Measurements from ENCODE around the gene IGFBP1.

IGFBP1 gene

GRCh38 chr7:45881759-45882464 lies 6.4 kb upstream of the IGFBP1 start:
- DNase-seq, result no peak

DNA sequence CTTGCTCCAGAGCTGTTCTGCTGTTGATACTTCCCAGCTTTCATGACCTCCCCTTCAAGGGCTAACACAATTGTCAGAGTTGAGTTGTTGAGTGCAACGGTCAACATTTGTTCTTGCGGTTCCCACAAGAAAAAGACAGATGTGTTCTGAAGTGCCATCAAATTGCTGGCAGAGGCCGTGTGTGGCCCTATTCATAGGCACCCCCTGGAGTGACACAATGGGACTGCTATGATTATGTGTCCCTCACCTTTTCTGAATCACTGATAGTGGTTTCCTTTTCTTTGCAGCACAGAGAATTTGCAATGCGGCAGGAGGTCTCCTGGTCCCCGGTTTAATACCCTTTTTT lies 5.8 kb upstream of the IGFBP1 start:
- DNase-seq, result no peak

DNA sequence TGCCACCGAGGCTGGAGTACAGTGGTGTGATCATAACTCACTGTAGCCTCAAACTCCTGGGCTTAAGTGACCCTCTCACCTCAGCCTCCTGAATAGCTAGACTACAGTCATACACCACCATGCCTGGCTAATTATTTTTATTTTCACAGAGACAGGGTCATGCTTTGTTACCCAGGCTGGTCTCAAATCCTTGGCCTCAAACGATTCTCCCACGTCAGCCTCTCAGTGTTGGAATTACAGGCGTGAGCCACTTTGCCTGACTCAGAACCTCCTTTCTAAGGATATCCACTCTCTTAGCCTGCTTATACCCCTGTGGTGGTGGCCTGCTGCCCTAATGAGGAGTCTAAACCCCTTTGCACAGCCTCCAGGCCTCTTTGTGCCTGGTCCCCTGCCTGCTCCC lies 4.2 kb upstream of the IGFBP1 start:
- DNase-seq, result no peak

DNA sequence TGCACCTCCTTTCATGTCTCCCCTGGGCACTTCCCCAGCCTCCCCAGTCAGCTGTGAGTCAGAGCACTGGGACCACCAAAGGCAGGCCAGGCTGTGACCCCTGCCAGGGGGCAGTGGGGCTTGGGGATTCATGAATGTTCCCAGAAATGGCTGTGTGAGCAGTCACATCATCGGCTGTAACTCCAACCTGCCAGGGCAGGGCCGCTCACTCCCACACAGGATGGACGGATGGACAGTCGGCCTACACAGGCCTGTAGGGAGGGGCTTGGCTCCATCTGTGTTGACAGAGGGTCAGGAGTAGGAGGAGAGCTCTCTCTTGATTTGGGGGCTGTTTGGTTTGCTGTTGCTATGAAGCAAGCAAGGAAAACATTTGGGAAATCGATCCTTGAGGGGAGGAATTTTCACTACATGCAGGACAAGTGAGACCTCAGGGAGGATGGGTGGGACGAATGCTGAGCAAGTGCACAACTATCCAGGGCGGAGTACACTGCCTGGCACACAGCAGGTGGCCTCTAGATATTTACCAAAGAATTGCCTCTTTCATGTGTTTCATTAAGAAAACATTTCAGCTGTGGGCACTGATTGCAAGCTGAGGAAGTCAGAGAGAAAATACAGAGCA lies 2.9 kb upstream of the IGFBP1 start:
- no peak for DNase-seq

GRCh38 chr7:45886931-45887667 lies 1.2 kb upstream of the IGFBP1 start:
- no peak for DNase-seq

- DNase-seq, result no peak
Observed at GRCh38 chr7:45888993-45889366, 692 bp downstream of the IGFBP1 start.

GRCh38 chr7:45889367-45890067 lies 1.2 kb downstream of the IGFBP1 start:
- DNase-seq, result no peak

- DNase-seq, result no peak
Observed at GRCh38 chr7:45890125-45890901, 2.0 kb downstream of the IGFBP1 start.

DNA sequence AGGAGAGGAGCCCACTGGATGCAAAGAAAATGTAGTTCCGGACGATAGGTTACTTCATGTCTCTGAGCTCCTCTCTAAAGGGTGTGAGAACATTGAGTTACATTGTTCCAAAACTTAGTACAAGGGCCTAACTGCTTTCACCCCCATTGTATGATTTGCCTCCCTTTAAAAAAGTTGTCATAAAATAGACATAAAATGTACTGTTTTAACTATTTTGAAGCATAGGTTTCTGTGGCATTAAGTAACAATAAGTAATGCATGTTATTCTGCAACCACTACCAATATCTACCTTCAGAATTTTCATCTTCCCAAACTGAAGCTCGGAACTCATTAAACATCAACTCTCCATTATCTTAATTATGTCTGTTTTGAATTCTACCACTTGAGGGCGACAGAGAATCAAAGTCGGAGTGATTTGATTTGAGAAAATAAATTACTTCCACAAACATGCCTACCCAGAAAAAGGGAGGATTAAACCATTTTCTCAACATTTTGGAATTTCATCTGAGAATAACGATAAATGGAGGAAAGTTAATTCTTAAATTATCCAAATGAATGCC lies 2.7 kb downstream of the IGFBP1 start:
- DNase-seq, result peak; percentile 56

DNA sequence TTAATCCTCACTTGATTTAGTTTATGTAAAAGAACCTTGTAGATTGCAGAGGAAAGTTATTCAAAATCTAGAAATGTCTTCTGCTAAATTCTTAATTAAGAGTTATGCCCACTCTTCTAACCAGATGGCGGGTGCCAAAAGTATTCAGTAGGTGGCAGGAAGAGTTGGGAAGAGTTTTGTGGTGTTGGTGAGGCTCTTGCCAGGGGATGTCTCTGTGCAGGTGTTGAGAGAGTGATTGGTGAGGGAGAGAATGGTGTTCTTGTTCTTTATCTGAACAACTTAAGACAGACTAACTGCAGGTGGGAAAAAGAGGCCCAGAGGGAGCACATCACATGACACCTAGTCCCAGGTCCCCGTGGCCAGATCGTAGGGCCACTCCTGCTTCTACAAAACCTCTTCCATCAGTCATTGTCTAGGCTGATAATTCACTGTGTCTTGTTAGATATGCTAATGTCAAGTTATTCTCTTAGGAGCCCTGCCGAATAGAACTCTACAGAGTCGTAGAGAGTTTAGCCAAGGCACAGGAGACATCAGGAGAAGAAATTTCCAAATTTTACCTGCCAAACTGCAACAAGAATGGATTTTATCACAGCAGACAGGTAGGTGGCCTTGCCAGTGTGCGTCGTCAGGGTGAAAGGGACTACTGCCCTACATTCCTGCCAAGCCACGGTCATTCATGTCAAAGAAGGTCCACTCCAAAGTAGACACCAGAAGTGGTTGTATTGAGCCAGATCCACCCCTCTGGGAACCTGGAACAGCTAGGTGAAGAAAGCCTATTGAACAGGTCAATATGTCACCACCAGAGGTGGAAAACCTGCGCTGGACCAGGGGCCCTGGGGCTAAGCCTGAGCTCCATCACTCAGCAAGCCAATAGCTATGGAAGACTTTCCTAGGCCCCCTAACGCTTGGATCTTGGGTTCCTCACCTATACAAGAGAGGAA lies 3.4 kb downstream of the IGFBP1 start:
- no peak for DNase-seq

DNA sequence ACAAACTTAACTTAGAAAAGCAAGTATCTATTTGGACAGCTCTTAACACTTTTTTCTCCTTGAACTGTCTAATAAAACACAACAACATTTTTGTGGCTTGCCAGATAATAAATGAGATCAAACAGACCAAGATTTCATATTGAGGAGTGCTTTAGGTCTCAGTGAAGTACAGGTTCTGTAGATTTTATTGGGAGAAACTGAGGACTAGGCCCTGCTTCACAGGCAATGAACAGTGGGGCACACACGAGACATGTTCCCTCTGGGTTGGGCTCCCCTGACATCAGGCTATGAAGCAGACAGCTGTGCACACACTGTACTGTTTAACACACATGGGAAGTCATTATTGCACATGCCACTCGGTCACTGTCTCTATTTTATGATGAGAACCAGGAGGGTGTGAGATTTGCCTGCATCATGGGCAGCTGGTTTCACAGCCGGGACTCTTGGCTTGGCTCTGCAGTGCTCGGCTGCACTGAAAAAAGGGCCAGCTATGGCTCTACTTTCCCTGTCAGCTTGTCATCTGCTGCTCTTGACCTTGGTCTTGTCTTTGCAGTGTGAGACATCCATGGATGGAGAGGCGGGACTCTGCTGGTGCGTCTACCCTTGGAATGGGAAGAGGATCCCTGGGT lies 4.2 kb downstream of the IGFBP1 start:
- no peak for DNase-seq

GRCh38 chr7:45893374-45893995 lies 5.2 kb downstream of the IGFBP1 start:
- DNase-seq, result no peak

DNA sequence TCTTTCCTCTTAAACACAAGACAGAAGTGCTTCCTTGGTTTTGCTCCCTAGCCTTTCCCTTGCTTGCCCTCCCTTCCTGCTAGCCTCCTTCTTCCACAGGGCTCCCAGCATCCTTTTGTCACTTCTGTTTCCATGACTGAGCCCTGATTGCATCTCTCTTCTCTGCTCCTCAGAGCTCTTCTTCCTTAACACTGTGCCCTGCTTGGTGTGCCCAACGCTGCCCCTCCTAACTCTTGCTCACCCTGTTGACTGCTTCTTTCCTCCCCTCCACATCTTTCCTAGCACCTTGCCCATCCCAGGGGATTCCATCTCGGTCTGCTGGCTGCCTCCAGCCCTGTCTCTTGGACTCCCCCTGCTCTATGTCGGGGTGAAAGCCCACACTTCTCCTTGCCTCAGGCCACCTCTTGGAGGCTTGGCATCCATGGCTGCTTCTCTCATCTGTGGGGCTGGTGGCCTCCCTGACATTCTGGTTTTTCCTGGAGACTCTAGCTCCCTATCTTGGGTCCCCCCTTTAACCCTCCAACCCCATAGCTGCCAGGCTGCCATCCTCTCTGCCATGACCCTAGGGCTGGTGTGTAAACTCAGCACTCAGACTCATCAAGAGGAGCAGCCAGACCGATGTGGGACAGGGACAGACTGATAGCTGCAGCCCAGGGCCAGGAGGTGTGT lies 5.8 kb downstream of the IGFBP1 start:
- no peak for DNase-seq

DNA sequence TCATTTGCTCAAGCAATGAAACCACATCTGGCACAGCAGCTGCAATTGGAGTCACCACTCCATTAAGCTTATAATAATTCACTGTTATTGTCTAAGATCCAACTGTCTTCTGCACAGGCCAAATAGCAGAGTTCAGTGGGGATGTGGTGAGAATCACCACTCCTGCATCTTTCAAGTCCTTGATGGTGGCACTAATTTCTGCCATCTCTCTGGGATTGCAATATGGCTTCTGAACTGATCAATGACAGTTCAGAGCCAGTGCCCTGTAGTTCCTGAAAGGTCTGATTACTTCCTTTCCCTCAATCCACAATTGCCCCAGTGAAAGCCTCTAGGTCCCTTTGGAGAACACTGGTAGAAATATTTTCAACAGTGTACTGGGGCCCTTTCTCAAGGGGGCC lies 6.4 kb downstream of the IGFBP1 start:
- no peak for DNase-seq

GRCh38 chr7:45897042-45897690 lies 8.9 kb downstream of the IGFBP1 start:
- DNase-seq, result no peak

DNA sequence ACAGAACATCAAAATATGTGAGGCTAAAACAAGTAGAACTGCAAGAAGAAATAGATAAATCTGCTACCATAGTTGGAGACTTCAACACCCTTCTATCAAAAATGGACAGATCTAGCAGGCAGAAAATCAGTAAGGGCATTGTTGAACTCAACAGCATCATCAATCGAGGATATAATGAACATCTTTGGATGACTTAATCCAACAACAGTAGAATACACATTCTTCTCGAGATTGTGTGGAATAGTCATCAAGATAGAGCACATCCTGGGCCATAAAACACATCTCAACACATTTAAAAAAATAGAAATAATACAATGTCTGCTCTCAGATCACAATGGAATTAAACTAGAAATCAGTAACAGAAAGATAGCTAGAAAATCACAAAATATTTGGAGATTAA lies 9.9 kb downstream of the IGFBP1 start:
- DNase-seq, result no peak

DNA sequence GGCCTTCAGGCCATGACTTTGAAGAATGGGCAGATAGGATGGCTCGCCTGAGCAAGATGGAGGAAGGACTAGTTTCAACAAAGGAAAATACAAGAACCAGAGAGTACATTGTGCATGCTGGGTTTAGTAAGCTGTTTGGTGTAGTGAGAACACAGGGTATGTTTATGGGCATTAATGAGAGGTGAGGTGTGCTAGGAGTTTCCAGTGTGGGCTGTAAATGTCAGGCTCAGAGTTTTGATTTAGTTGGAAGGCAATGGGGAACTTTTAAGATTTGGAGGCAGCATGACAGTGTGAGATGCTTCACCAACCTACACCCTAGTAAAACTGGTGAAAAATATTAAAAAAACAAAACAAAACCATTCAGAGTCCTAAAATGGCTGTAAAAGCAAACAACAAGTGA lies 13.3 kb downstream of the IGFBP1 start:
- DNase-seq, result no peak

DNA sequence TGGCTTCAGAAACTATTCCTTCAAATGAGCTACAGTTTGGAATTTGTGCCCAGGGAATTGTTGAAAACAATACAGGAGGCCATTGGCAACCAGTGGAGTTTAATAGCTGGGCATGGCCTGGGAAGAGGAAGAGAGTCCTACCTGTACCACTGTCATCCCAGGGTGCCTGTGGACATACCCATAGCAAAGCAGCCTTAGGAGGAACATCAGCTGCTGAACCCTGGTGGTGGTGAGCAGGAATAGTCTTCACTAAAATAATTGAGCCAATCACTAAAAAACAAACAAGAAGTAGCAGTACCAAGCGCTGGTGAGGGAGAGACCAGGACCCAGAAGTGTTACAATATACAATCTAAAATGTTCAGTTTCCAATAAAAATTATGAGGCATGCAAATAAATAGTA lies 14.5 kb downstream of the IGFBP1 start:
- no peak for DNase-seq

- DNase-seq, result no peak
Observed at GRCh38 chr7:45909561-45909960, 21.3 kb downstream of the IGFBP1 start.

Data from midbrain (tissue), 1 donor.